GM18508 (cell line): ENCODE measurements around the gene LFNG.

ENCODE experiments used
- ATAC-seq: cut with Tn5 transposase; IDR thresholded peaks from one replicate; pipeline ENCODE4 v1.9.1; 2021; ENCODE audit warnings: moderate number of reproducible peaks; ENCODE audit not compliant: insufficient read depth, unreplicated experiment

Gene LFNG

GRCh38 chr7:2564970-2565540 lies 45.5 kb downstream of the LFNG start:
- ATAC-seq, result no peak

- ATAC-seq, result no peak
Measured at GRCh38 chr7:2566348-2566889, 46.8 kb downstream of the LFNG start.

- no peak for ATAC-seq
Measured at GRCh38 chr7:2566890-2567678, 47.5 kb downstream of the LFNG start.

GRCh38 chr7:2567679-2568278 lies 48.2 kb downstream of the LFNG start:
- ATAC-seq, result no peak

- no peak for ATAC-seq
Measured at GRCh38 chr7:2568521-2569223, 49.1 kb downstream of the LFNG start.

- no peak for ATAC-seq
Measured at GRCh38 chr7:2569421-2569820, 49.8 kb downstream of the LFNG start.

GRCh38 chr7:2570021-2570420 lies 50.4 kb downstream of the LFNG start:
- ATAC-seq, result no peak

GRCh38 chr7:2571409-2571808 lies 51.8 kb downstream of the LFNG start:
- no peak for ATAC-seq

GRCh38 chr7:2572101-2572842 lies 52.7 kb downstream of the LFNG start:
- no peak for ATAC-seq

GRCh38 chr7:2573761-2574160 lies 54.2 kb downstream of the LFNG start:
- ATAC-seq, result no peak

- no peak for ATAC-seq
Measured at GRCh38 chr7:2575046-2575732, 55.6 kb downstream of the LFNG start.

GRCh38 chr7:2575733-2576340 lies 56.3 kb downstream of the LFNG start:
- ATAC-seq, result no peak

- ATAC-seq, result no peak
Measured at GRCh38 chr7:2576742-2577491, 57.3 kb downstream of the LFNG start.
